ENCODE measurements around the gene RTN4RL1.

DNA sequence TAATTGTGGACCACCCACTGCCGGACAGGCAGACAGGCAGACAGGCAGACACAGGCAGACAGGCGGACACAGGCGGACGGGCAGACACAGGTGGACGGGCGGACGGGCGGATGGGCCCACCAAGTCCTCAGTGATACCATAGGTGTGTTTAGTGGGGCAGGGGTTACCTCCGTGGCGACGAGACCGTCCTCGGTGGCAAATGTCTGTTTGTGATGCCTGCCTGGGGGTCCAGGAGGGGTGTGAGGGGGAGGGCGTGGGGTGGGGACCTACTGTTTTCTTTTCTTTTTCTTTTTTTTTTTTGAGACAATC, 76.7 kb downstream of the RTN4RL1 start:
- TF ChIP-seq, protein P1, sequence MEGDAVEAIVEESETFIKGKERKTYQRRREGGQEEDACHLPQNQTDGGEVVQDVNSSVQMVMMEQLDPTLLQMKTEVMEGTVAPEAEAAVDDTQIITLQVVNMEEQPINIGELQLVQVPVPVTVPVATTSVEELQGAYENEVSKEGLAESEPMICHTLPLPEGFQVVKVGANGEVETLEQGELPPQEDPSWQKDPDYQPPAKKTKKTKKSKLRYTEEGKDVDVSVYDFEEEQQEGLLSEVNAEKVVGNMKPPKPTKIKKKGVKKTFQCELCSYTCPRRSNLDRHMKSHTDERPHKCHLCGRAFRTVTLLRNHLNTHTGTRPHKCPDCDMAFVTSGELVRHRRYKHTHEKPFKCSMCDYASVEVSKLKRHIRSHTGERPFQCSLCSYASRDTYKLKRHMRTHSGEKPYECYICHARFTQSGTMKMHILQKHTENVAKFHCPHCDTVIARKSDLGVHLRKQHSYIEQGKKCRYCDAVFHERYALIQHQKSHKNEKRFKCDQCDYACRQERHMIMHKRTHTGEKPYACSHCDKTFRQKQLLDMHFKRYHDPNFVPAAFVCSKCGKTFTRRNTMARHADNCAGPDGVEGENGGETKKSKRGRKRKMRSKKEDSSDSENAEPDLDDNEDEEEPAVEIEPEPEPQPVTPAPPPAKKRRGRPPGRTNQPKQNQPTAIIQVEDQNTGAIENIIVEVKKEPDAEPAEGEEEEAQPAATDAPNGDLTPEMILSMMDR (IDR thresholded peaks at IDR 0.05) = no peak
- TF ChIP-seq POLR2A (IDR thresholded peaks at IDR 0.05) = no peak
